Measurements from ENCODE around the gene TXNDC17. TPM values are rescaled to one million over a fixed set of nuclear protein-coding genes. Genes with fewer than 3 reads are reported as not detected.

TXNDC17 gene
- total RNA-seq, 2 donors from 2014 or later: 67.7 to 131 TPM

DNA sequence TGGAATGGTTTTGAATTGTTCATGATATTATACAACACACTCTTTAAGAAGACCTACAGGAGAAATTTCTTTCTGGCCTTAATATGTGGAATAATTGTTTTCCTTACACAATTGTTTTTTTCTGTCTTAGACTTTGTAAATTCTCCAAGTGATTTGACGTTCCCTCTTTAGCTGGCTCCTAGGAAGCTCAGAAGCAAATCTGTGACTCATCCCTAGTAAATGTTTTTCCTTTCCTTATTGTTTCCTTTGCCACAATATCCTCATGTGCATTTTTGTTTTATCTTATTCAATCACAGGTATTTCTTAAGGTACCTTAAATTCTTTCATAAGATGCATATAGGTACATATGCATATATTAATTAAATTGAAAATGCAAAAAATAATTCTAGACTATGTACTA is 13.8 kb upstream of the TXNDC17 start:
- DNase-seq (ENCODE audit: low spot score in 2 of 2): no peak
- Mint-ChIP-seq H3K36me3 (peaks cover 5 to 14% of the 10 kb centered on the region in 2 donors), H3K9me3 (no peaks in the 10 kb centered on the region), H3K27ac (no peak overlapping the region)
- no peak for ATAC-seq

DNA sequence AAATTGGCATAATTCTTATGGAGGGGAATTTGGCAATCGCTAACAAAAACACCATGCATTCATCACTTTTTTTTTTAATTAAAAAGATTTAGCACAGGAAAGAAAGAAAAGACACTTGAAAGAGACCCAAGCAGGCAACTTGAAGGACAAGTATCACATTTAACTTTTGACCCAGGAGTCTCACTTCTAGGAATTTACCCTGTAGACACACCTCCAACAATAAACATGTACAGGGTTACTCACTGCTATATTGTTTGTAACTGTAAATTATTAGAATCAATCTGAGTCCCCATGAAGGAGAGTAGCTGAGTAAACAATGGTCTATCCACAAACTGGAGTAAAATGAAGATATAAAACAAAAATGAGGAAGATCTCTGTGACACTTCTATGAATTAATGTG is 10.5 kb upstream of the TXNDC17 start:
- Mint-ChIP-seq H3K27ac (no peak overlapping the region), H3K9me3 (no peaks in the 10 kb centered on the region), H3K36me3 (peaks cover 11 to 32% of the 10 kb centered on the region in 2 donors)
- no peak for ATAC-seq
- no peak for DNase-seq (ENCODE audit: low spot score in 2 of 2)

DNA sequence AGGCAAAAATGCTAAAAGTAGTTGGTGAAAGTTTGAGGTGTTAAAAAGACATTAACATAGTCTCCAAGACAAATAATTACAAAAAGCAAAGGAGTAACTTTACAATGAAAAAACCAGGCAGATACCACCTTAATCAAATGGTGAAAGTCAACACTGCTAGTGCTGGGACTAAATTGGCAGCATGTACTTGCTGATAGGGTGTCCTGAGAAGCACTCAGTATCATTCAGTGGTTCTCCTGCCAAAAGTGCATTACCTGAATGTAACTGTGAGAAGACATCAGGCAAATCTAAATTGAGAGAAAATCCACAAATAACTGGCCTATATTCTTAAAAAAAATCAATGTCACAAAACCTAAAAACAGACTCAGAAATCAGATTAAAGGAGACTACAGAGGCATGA is 8.3 kb upstream of the TXNDC17 start:
- no peak for DNase-seq (ENCODE audit: low spot score in 2 of 2)
- no peak overlapping the region for H3K27ac Mint-ChIP-seq
- no peaks in the 10 kb centered on the region for H3K9me3 Mint-ChIP-seq
- ATAC-seq: no peak
- peaks cover 11 to 23% of the 10 kb centered on the region in 2 donors for H3K36me3 Mint-ChIP-seq

DNA sequence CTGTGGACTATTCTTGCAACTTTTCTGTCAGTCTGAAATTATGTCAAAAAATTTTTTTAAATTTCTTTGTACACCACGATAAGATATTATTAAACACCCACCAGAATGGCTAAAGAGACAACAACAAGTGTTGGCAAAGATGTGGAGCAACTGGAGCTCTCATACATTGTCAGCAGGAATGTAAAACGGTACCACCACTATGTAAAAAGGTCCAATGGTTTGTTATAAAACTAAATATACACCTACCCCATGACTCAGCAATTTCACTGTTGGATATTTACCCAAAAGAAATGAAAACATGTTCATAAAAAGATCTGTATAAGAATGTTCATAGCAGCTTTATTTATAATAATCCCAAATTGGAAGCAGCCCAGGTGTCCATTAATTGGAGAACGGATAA is 7.6 kb upstream of the TXNDC17 start:
- DNase-seq (ENCODE audit: low spot score in 2 of 2) (no peak), ATAC-seq (no peak)
- H3K9me3 Mint-ChIP-seq: no peaks in the 10 kb centered on the region

DNA sequence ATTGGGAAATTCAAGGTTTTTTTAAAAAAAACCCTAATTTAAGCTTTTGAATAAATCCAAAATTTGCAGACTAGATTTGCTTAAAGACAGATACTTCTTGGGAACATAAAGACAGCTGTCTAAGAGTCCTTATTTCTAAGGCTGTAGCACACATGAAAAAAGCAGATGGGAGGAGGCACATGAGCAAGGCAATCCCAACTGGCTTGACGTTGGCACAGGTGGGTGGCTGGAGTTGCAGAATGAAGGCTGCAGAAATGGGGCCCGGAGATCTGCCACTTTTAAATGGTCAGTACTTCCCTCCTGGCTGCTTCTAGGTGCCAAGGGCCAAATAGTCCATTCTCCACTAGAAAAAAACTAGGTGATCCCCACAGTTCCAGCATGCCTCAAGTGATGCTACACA is 4.8 kb upstream of the TXNDC17 start:
- no peaks in the 10 kb centered on the region for H3K9me3 Mint-ChIP-seq
- H3K36me3 Mint-ChIP-seq: peaks cover 14 to 23% of the 10 kb centered on the region in 2 donors
- no peak for ATAC-seq
- no peak for DNase-seq (ENCODE audit: low spot score in 2 of 2)
- H3K27ac Mint-ChIP-seq: no peak overlapping the region

More for the DNA sequence above, 7.6 kb upstream of the TXNDC17 start:
- H3K27ac Mint-ChIP-seq: peak overlapping the region in 1 of 2 donors; percentile 16
- H3K36me3 Mint-ChIP-seq: peaks cover 11 to 23% of the 10 kb centered on the region in 2 donors

DNA sequence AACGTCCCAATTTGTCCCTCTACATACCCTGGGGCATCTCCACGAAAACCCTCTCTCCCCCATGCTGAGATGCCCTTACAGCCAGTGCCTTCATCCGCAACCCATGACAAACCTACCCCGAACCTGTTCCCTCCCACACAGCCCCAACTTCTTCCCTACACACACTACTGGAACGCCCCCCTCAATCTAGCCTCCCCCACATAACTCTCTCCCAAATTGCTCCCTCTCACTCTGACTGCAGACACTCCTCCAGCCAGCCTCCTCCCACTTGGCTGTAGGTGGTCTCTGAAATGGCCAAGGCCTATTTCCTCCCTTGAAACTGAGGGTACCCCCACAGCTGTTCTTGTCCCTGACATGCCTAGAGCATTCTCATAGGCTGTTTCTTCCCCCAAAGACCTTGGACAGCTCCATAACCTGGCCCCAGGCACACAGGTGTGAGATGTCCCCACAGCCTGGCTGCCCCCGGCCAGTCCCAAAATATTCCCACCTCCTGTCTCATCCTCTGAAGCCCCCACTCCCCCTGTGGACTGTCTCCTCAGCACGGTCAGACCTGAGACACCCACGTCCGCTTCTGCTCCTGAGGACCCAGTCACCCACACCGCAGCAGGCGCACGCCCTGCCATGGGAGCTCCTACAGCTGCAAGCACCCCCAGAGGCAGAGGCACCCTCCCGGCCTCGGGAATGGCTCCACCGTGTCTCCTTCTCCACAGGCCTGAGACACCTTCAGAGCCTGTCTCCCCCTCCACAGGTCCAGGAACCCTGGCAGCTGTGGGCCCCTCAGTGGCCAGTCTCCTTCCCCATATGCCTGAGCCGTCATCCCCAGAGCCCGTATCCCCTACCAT is 4.0 kb upstream of the TXNDC17 start:
- Mint-ChIP-seq H3K9me3 (no peaks in the 10 kb centered on the region), H3K27ac (peak overlapping the region in 1 of 2 donors; percentile 91), H3K36me3 (peaks cover 16 to 23% of the 10 kb centered on the region in 2 donors)
- no peak for DNase-seq (ENCODE audit: low spot score in 2 of 2)
- ATAC-seq: no peak

DNA sequence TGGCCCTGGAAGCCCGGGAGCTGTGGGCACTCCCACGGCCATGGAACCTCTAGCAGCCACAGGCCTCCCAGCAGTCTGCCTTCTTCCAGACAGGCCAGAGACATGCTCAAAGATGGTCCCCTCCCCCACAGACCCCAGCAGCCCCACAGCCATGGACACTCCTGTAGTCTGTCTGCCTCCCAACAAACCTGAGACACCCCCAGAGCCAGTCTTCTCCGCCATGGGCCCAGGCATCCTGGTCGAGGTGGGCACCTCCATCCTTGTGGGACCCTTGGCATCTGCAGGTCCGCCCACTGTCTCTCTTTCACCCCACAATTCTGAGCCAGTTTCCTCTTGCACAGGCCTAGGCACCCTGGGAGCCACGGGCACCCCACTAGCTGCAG is 3.4 kb upstream of the TXNDC17 start:
- no peaks in the 10 kb centered on the region for H3K9me3 Mint-ChIP-seq
- H3K36me3 Mint-ChIP-seq: peaks cover 16 to 27% of the 10 kb centered on the region in 2 donors
- ATAC-seq: no peak
- no peak for DNase-seq (ENCODE audit: low spot score in 2 of 2)
- H3K27ac Mint-ChIP-seq: peak overlapping the region; percentile 46 to 91

DNA sequence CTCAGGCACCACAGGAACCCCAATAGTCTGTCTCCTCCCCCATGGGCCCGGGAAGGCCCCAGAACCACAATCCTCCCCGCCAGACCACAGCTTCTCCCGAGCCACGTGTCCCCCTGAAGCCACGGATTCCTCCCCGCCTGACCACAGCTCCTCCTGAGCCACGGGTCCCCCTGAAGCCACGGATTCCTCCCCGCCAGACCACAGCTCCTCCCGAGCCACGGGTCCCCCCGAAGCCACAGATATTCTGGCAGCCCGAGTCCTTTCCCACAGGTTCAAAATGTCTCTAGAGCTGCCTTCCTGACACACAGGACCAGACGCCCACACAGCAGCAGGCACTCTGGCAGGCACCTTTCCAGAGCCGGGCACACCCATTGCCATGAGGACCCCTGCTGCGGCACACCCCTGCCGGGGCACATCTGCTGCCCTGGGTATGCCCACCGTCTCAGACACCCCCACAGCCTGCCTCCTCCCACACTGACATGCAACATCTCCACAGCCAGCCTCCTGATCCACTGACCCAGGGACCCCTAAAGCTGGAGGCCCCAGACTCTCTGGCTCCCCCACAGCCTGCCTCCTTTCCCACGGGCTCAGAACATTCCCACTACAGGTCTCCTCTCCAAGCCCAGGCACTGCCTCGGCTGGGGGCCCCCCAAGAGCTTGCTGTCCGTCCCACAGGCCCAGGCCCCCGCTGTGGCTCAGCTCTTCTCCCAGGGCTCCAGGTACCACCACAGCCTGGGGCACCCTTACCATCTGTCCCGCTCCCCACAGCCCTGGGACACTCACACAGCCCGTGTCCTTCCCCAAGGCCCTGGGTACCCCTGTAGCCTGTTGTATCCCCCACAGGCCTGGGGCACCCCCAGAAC is 2.6 kb upstream of the TXNDC17 start:
- Mint-ChIP-seq H3K36me3 (peaks cover 14 to 25% of the 10 kb centered on the region in 2 donors), H3K27ac (peak overlapping the region; percentile 74 to 91), H3K9me3 (no peaks in the 10 kb centered on the region)
- DNase-seq (ENCODE audit: low spot score in 2 of 2): no peak
- no peak for ATAC-seq

DNA sequence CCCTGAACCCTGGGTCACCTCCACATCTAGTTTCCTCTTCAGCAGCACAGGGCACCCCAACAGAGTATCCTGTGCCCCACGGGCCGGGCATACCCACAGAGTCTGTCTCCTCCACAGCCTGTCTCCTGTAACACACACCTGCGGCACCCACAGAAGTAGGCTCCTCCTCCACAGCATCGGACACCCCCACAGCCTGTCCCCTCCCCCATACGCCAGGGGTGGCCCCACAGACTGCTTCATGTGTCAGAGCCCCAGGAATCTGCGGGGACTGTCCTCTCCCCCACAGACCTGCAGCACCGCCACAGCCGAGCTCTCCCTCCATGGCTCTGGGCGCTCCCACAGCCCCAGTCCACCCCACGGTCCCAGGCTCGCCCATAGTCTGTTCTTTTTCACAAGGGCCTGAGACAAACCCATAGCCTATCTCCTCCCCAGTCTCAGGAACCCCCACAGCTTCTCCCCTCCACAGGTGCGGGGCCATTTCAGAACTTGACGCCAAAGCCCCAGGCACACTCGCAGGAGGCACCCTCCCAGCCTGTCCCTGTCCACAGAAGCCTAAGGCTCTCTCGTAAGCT is 1.8 kb upstream of the TXNDC17 start:
- H3K36me3 Mint-ChIP-seq: peaks cover 10 to 19% of the 10 kb centered on the region in 2 donors
- no peaks in the 10 kb centered on the region for H3K9me3 Mint-ChIP-seq
- DNase-seq (ENCODE audit: low spot score in 2 of 2): no peak
- no peak for ATAC-seq
- H3K27ac Mint-ChIP-seq: peak overlapping the region; percentile 91

DNA sequence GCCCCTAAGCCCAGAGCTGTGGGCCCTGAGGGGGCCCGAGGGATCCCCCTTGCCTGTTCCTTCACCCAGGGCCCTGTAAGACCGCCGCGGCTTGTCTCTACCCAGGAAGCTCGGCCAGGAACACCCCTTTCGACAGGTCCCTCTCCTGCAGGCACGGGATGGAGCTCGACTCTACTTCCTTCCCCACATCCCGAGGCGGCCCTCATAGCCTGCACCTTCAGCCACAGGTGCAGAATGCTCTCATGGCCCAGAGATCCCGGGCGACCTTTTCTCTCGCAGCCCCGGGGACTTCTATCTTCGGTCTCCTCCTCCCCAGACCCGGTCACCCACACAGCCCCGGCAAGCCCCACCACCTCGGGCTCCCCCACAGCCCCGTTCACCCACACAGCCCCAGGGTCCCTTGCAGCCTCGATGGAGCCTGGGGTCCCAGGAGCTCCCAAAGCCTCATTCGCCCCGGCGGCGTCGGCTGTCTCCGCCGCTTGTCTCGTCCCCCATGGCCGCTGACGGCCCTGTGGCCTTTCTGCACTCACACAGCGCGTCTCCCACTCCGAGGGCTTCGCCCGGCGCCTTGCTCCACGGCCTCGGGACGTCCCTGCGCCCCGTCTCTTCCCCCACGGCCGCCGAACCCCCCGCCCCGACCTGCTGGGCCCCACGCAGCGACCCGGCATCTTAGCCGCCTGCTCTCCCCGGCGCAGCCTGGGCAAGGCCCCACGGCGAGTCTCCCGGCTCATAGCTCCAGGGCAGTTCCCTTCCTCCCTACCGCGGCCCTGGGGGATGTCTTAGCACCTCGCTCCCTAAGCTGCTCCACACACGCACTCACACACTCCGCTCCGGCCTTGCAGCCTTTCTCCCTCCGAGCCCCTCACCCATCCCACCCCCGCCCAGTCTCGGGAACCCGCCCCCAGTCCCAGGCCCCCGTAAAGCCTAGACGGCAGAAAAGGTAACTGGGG is 999 bp upstream of the TXNDC17 start:
- no peak for DNase-seq (ENCODE audit: low spot score in 2 of 2)

DNA sequence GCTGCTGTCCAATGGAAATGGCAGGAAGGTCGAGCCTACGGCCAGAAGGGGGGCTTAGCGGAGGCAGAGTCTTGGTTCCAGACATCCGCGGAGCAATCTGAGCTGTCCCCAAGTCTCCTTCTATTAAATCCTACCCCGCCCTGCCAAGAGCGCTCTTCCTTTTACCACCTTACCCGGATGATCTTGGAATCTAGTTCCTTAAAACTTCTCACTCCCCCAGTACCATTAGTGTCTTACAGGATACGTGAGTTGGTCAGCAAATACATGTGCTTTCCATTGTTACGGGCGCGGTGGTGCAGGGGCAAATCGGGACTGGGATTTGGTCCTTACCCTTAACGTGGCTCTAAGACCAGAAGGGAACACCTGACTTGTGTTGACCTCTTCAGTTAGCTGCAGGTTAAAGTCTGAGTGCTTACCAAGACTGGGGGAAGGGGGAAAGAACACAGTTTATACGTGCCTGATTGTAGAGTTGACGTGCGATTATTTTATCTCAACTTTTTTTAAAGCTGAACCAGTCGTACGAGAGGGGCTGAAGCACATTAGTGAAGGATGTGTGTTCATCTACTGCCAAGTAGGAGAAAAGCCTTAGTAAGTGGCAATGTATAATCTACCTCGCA is 495 bp downstream of the TXNDC17 start:
- ATAC-seq (peak in 1 of 2 donors; percentile 3), DNase-seq (ENCODE audit: low spot score in 2 of 2) (no peak)
- H3K36me3 Mint-ChIP-seq: peaks cover 8 to 10% of the 10 kb centered on the region in 2 donors
- peak overlapping the region; percentile 91 to 98 for H3K27ac Mint-ChIP-seq
- H3K9me3 Mint-ChIP-seq: no peaks in the 10 kb centered on the region

More for the DNA sequence above, 999 bp upstream of the TXNDC17 start:
- peak; percentile 29 to 33 for ATAC-seq
- H3K27ac Mint-ChIP-seq: peak overlapping the region; percentile 91 to 98
- H3K36me3 Mint-ChIP-seq: peaks cover 10 to 11% of the 10 kb centered on the region in 2 donors
- no peaks in the 10 kb centered on the region for H3K9me3 Mint-ChIP-seq

DNA sequence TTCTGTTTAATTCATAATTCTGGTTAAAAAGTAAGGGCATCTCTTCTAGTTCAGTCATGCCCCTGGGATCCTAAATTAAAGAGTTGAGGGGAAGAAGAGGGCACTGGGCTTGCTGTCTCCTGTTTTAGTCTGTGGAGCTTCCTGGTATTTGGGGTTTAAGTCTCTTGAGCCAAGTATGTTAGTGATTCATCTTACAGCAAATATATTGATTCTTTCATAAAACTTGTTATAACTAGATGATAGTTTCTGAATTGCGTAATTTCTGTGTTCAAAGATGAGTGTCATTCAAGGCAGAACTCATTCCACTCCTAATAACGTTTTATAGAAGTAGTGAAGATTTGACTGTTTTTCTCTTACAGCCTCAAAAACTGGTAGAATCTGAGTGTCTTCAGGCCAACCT is 1.7 kb downstream of the TXNDC17 start:
- H3K36me3 Mint-ChIP-seq: peaks cover 8 to 10% of the 10 kb centered on the region in 2 donors
- ATAC-seq (peak in 1 of 2 donors; percentile 44), DNase-seq (ENCODE audit: low spot score in 2 of 2) (no peak)
- no peaks in the 10 kb centered on the region for H3K9me3 Mint-ChIP-seq
- peak overlapping the region; percentile 46 to 96 for H3K27ac Mint-ChIP-seq

DNA sequence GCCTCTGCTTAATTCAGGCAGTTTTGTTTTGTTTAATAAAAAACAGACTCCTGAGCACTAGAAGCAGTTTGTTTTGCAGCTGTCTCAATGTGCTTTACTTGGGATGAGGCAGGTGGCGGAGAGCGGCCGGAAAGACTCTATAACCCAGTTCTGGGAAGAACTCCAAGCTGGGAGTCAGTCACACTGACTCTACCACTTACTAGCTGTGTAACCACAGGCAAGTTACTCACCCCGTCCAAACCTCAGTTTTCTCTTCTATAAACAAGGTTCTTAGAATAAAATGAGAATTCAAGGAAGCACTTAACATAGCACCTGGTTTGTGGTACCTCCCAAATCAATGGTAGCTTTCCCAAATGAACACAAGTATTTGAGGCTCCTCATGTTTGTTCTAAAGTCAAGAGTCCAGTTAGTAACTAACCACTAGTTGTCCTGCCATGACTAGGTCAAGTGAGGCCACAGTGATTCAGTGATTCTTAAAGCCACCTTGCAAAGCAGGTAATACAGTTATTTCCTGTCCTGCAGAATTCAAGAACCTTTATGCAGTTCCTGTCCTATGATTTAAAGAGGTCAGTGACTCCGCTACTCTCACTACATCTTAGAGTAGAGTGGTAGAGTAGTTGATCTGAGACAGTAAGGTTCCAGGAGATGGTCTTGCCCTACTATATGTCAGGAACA is 2.7 kb downstream of the TXNDC17 start:
- no peak for ATAC-seq

DNA sequence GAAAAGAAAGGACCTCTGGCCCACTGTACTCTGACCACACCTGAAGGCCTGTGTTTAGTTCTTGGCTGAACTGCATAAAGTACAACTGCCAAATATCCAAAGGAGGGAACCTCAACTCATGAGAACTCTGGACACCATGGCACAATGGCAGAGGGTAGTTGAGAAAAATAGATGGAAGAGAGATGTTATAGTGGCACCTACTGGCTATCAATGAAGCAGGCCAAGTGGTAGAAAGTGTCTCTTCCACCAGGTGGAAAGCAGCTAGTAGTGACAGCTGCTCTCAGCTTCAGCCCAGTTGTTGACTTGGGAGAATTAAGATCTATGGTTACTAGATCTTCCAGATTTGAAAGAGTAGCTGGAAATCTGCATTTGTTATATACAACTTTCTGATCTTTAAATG is 7.3 kb downstream of the TXNDC17 start:
- Mint-ChIP-seq H3K27ac (peak overlapping the region in 1 of 2 donors; percentile 12), H3K9me3 (no peaks in the 10 kb centered on the region), H3K36me3 (peaks cover 13 to 21% of the 10 kb centered on the region in 2 donors)
- DNase-seq (ENCODE audit: low spot score in 2 of 2) (no peak), ATAC-seq (no peak)

More for the DNA sequence above, 2.7 kb downstream of the TXNDC17 start:
- no peak for DNase-seq (ENCODE audit: low spot score in 2 of 2)
- H3K27ac Mint-ChIP-seq: peak overlapping the region; percentile 69 to 96
- peaks cover 8 to 10% of the 10 kb centered on the region in 2 donors for H3K36me3 Mint-ChIP-seq
- no peaks in the 10 kb centered on the region for H3K9me3 Mint-ChIP-seq

DNA sequence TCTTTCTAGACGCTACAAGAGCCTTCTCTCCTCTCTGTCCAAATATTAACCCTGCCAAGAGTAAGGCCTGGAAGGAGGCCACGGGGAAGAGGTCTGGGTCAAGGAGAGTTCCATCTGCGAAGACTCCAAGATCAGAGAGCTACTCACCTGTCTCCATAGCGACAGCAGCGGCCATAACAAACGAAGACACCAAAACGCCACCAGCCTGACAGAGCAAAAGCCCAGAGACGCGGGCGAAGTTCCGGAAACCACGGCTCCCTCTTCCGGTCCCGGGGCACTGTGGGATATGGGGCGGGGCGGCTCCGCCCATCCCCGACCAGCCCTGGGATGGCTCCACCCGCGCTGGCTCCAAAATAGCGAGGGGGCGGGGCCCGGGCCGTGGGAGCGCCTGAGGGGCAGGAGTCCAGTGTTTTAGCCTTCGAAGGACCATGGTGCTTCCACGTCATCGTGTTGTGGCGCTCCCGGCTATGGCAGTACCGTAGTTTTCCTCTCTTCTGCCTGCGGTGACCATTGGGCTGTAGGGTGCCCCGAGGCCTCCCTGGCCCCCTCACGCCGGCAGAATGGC is 10.6 kb downstream of the TXNDC17 start, which contains the start of the genes C17orf100 and MED31:
Gene C17orf100, plus strand, starts transcription at position 409 of the 565 bp plus-strand sequence. Its CDS starts 152 bp downstream, at position 561.
Gene MED31, minus strand, starts transcription at position 252 of the 565 bp plus-strand sequence. Its CDS starts 77 bp downstream, at position 175.
- H3K9me3 Mint-ChIP-seq: no peaks in the 10 kb centered on the region
- DNase-seq (ENCODE audit: low spot score in 2 of 2) (peak; percentile 95 to 96), ATAC-seq (peak; percentile 97 to 98)
- H3K36me3 Mint-ChIP-seq: peaks cover 13 to 21% of the 10 kb centered on the region in 2 donors
- H3K27ac Mint-ChIP-seq: peak within 1 kb of the TSS; percentile 100

Measured in activated naive CD4-positive, alpha-beta T cell treated with anti-CD3 and anti-CD28 coated beads, Interleukin-2, amount 50 U/mL, for 72 hours (primary cell).